Measurements from ENCODE around the gene CR1L.
A peak's percentile ranks its signal among the peaks of the same experiment; 100 is the strongest.
"Not testable (repeated sequence)": the region's sequence is repeated elsewhere in the genome, so short reads cannot be mapped to it uniquely, and the experiment has no call there.

Gene CR1L

GRCh38 chr1:207658408-207658807, 13.5 kb downstream of the CR1L start:
- no peak; the same call in 1 of the 3 replicates for ATAC-seq

GRCh38 chr1:207658904-207659485, 14.1 kb downstream of the CR1L start:
- no peak for TF ChIP-seq POU6F1 (CRISPR knock-in tag; IDR thresholded peaks at IDR 0.05; ENCODE audit: borderline replicate concordance, low read depth)
- peak; percentile 21; the same call in 2 of the 3 replicates for ATAC-seq

More at GRCh38 chr1:207658408-207658807, 13.5 kb downstream of the CR1L start:
- no peak for TF ChIP-seq ZC3H10 (CRISPR knock-in tag; IDR thresholded peaks at IDR 0.05)
- TF ChIP-seq ZFP30 (CRISPR knock-in tag; IDR thresholded peaks at IDR 0.05): no peak

GRCh38 chr1:207659545-207660153, 14.7 kb downstream of the CR1L start:
- TF ChIP-seq ISL1 (CRISPR knock-in tag; IDR thresholded peaks at IDR 0.05): no peak
- TF ChIP-seq SNAI2 (CRISPR knock-in tag; IDR thresholded peaks at IDR 0.05): no peak
- no peak for TF ChIP-seq TOX (CRISPR knock-in tag; IDR thresholded peaks at IDR 0.05; ENCODE audit: borderline replicate concordance)
- no peak for TF ChIP-seq PPARA (CRISPR knock-in tag; IDR thresholded peaks at IDR 0.05; ENCODE audit: borderline replicate concordance)
- TF ChIP-seq ZNF70 (CRISPR knock-in tag; IDR thresholded peaks at IDR 0.05): no peak
- no peak for TF ChIP-seq BACH2 (CRISPR knock-in tag; IDR thresholded peaks at IDR 0.05; ENCODE audit: borderline replicate concordance)
- TF ChIP-seq TSHZ2 (CRISPR knock-in tag; IDR thresholded peaks at IDR 0.05): no peak
- TF ChIP-seq CSRNP3 (CRISPR knock-in tag; IDR thresholded peaks at IDR 0.05): no peak
- TF ChIP-seq PATZ1 (CRISPR knock-in tag; IDR thresholded peaks at IDR 0.05; ENCODE audit: borderline replicate concordance): no peak
- no peak for TF ChIP-seq ZNF565 (CRISPR knock-in tag; conservative IDR thresholded peaks at IDR 0.05; ENCODE audit: low read depth)
- no peak for TF ChIP-seq GLIS3 (CRISPR knock-in tag; IDR thresholded peaks at IDR 0.05)
- no peak for TF ChIP-seq ESRRG (CRISPR knock-in tag; IDR thresholded peaks at IDR 0.05)
- no peak for TF ChIP-seq OSR1 (CRISPR knock-in tag; IDR thresholded peaks at IDR 0.05)
- no peak for TF ChIP-seq CSDC2 (CRISPR knock-in tag; IDR thresholded peaks at IDR 0.05)
- peak; percentile 35; the same call in 2 of the 3 replicates for ATAC-seq

- not testable (repeated sequence) for ATAC-seq
Observed at GRCh38 chr1:207661420-207661819, 16.5 kb downstream of the CR1L start.

- ATAC-seq: no peak
- no peak for TF ChIP-seq CREB5 (CRISPR knock-in tag; IDR thresholded peaks at IDR 0.05; ENCODE audit: low read depth)
- no peak for TF ChIP-seq CSDC2 (CRISPR knock-in tag; IDR thresholded peaks at IDR 0.05)
- TF ChIP-seq GLIS3 (CRISPR knock-in tag; IDR thresholded peaks at IDR 0.05): no peak
- TF ChIP-seq ZNF8 (CRISPR knock-in tag; IDR thresholded peaks at IDR 0.05): no peak
- no peak for TF ChIP-seq ESRRG (CRISPR knock-in tag; IDR thresholded peaks at IDR 0.05)
- no peak for TF ChIP-seq ZC3H10 (CRISPR knock-in tag; IDR thresholded peaks at IDR 0.05)
- no peak for TF ChIP-seq ZFP3 (CRISPR knock-in tag; IDR thresholded peaks at IDR 0.05)
- no peak for TF ChIP-seq TCF4 (CRISPR knock-in tag; IDR thresholded peaks at IDR 0.05; ENCODE audit: borderline replicate concordance)
- no peak for TF ChIP-seq RARB (CRISPR knock-in tag; IDR thresholded peaks at IDR 0.05)
- no peak for TF ChIP-seq CSRNP3 (CRISPR knock-in tag; IDR thresholded peaks at IDR 0.05)
- TF ChIP-seq ZFP30 (CRISPR knock-in tag; IDR thresholded peaks at IDR 0.05): no peak
- no peak for TF ChIP-seq BACH2 (CRISPR knock-in tag; IDR thresholded peaks at IDR 0.05; ENCODE audit: borderline replicate concordance)
- TF ChIP-seq ZNF70 (CRISPR knock-in tag; IDR thresholded peaks at IDR 0.05): no peak
- TF ChIP-seq ZNF565 (CRISPR knock-in tag; conservative IDR thresholded peaks at IDR 0.05; ENCODE audit: low read depth): no peak
Observed at GRCh38 chr1:207666342-207666741, 21.4 kb downstream of the CR1L start.

Data from SK-N-SH treated with all-trans-retinoic acid at 6 μM for 48 hours (cell line).